HepG2 (cell line): ENCODE measurements around the gene MYO1B. TPM values are rescaled to one million over a fixed set of nuclear protein-coding genes. Genes with fewer than 3 reads are reported as not detected.

ENCODE experiments used
- ATAC-seq: fragments of 200-7000 bp; cut with Tn5 transposase; 3 replicates; pipeline ENCODE4 v1.9.1; 2020; ENCODE audit warnings: mild to moderate bottlenecking, moderate library complexity
- BruUV-seq: library from RNA; stranded (reverse); fragments of 400-500 nt; replicated peaks from 2 replicates; lab custom pipeline; 2021; lab: Mats Ljungman, UMichigan
- CTCF ChIA-PET: fragments of 300-600 bp; formaldehyde crosslinking; extraction: SDS; loops from one replicate; lab custom pipeline; 2021; ENCODE audit warnings: low total read pairs, inconsistent platforms, low intra/inter-chr PET ratio; lab: Yijun Ruan, JAX
- POLR2A ChIA-PET: fragments of 350-600 bp; sonication (Branson Sonifier 250); formaldehyde crosslinking; loops from one replicate; lab custom pipeline; 2020; ENCODE audit warnings: antibody characterized with exemption, inconsistent platforms; lab: Yijun Ruan, JAX
- DNase-seq: peaks from one replicate; pipeline ENCODE4 v3.0.0-alpha.2; 2015; ENCODE audit warnings: low spot score
- FAIRE-seq: peaks from 3 replicates; lab custom pipeline; 2011; peaks lifted over from hg19 to GRCh38; lab: Jason Lieb, UNC
- H2AFZ ChIP-seq: one replicate; pipeline ENCODE4 v1.6.1; 2011; ENCODE audit warnings: low read length, inconsistent platforms
- H3K27ac ChIP-seq: fragments of 300-600 bp; 3 replicates; pipeline ENCODE4 v1.8.0; 2011; ENCODE audit warnings: mixed run types, mild to moderate bottlenecking, mixed read lengths, low read length, inconsistent platforms; ENCODE audit not compliant: insufficient read depth; ENCODE audit errors: extremely low read length
- H3K27me3 ChIP-seq, 2 experiments: fragments of 200-600 bp in 1 of 2; 2 replicates in 1 of 2; 3 replicates in 1 of 2; pipeline versions ENCODE4 v1.6.0 to v1.8.0; 2011; ENCODE audit warnings: low read length in 2 of 2, mild to moderate bottlenecking in 2 of 2, moderate library complexity in 2 of 2, inconsistent platforms in 1 of 2; ENCODE audit not compliant: insufficient read depth in 2 of 2, control insufficient read depth in 1 of 2
- H3K36me3 ChIP-seq, 2 experiments: fragments of 200-600 bp in 1 of 2; replicated peaks in 1 of 2; 2 replicates in 1 of 2; 3 replicates in 1 of 2; pipeline versions ENCODE4 v1.5.1 to v1.8.0; 2011; ENCODE audit warnings: low read length in 2 of 2, inconsistent platforms in 1 of 2; ENCODE audit not compliant: insufficient read depth in 2 of 2, control insufficient read depth in 1 of 2
- H3K4me1 ChIP-seq: 2 replicates; pipeline ENCODE4 v1.5.1; 2012; ENCODE audit warnings: low read length, inconsistent platforms; ENCODE audit not compliant: insufficient read depth
- H3K4me2 ChIP-seq: 2 replicates; pipeline ENCODE4 v1.6.0; 2011; ENCODE audit warnings: low read depth, low read length, inconsistent platforms
- H3K4me3 ChIP-seq, 3 experiments: fragments of 200-600 bp in 1 of 3; sonication (generic), shearing (Covaris generic) in 1 of 3; replicated peaks in 1 of 3; 2 replicates each; pipeline ENCODE4 v1.5.1; 2011 to 2016; ENCODE audit warnings: low read length in 3 of 3, inconsistent platforms in 2 of 3, low read depth in 2 of 3, mild to moderate bottlenecking in 2 of 3, control low read depth in 1 of 3, mixed read lengths in 1 of 3; ENCODE audit not compliant: insufficient read depth in 1 of 3
- H3K79me2 ChIP-seq: one replicate; pipeline ENCODE4 v1.6.1; 2011; ENCODE audit warnings: low read length, inconsistent platforms; ENCODE audit not compliant: insufficient read depth
- H3K9ac ChIP-seq: 2 replicates; pipeline ENCODE4 v1.6.0; 2011; ENCODE audit warnings: mild to moderate bottlenecking, low read depth, low read length, inconsistent platforms; ENCODE audit not compliant: insufficient read depth
- H3K9me3 ChIP-seq: 2 replicates; pipeline ENCODE4 v1.5.1; 2012; ENCODE audit warnings: mild to moderate bottlenecking, low read length
- H4K20me1 ChIP-seq: 2 replicates; pipeline ENCODE4 v1.6.0; 2011; ENCODE audit warnings: inconsistent platforms, mild to moderate bottlenecking, low read length, moderate library complexity; ENCODE audit not compliant: insufficient read depth
- ELK4 ChIP-seq: sonication (generic); formaldehyde crosslinking; IDR thresholded peaks from 2 replicates; pipeline ENCODE4 v1.9.0; 2021; ENCODE audit warnings: missing genetic modification reagents, borderline replicate concordance
- NR1H2 ChIP-seq: sonication (generic); formaldehyde crosslinking; IDR thresholded peaks from 2 replicates; pipeline ENCODE4 v1.8.1; 2022; ENCODE audit warnings: low read depth, missing genetic modification reagents, borderline replicate concordance
- PATZ1 ChIP-seq: sonication (generic); formaldehyde crosslinking; IDR thresholded peaks from 2 replicates; pipeline ENCODE4 v1.4.0; 2020; ENCODE audit warnings: missing genetic modification reagents
- SP140L ChIP-seq: sonication (generic); formaldehyde crosslinking; IDR thresholded peaks from 2 replicates; pipeline ENCODE4 v1.4.0; 2020; ENCODE audit warnings: missing genetic modification reagents, borderline replicate concordance
- ZFP36L2 ChIP-seq: sonication (generic); formaldehyde crosslinking; IDR thresholded peaks from 2 replicates; pipeline ENCODE4 v1.4.0; 2020; ENCODE audit warnings: missing genetic modification reagents
- ZFP62 ChIP-seq: sonication (generic); formaldehyde crosslinking; IDR thresholded peaks from 2 replicates; pipeline ENCODE4 v1.4.0; 2020; ENCODE audit warnings: missing genetic modification reagents
- WGBS: methylation state at CpG from one replicate; pipeline ENCODE4 v1.1.6; 2017; ENCODE audit warnings: low lambda C conversion rate; 5-methylcytosine and 5-hydroxymethylcytosine counted together
- in situ Hi-C: cut with HindIII; loops from 2 replicates; pipeline ENCODE4 v1.10.0; 2017; ENCODE audit warnings: low pct_unique_long_range_greater_than_20kb; ENCODE audit not compliant: extremely low pct_ligation_motif_present
- intact Hi-C: fragments of 100-400 bp; cut with micrococcal nuclease; formaldehyde crosslinking; loops from one replicate; pipeline ENCODE4 v1.10.0; 2022; ENCODE audit not compliant: unreplicated experiment
- polyA plus RNA-seq, 8 experiments: library from polyadenylated mRNA; depleted of rRNA in 3 of 8; stranded (reverse) in 7 of 8; unstranded in 1 of 8; fragments of >200 nt; fragmentation: Illumina TruSeq in 4 of 8; extraction: Trizol in 4 of 8; gene quantifications; 2 replicates each; pipeline versions ENCODE4 v1.2.1 to v1.2.3, GENCODE V29; 2011 to 2016; ENCODE audit warnings: low read depth in 4 of 8, missing spikeins in 1 of 8, mixed read lengths in 1 of 8; ENCODE audit not compliant: insufficient read depth in 1 of 8
- total RNA-seq, 5 experiments: library from RNA; depleted of rRNA; stranded (reverse); fragments of >200 nt; fragmentation: Illumina TruSeq; extraction: Trizol; gene quantifications; 2 replicates each; pipeline ENCODE4 v1.2.3, GENCODE V29; 2016; ENCODE audit warnings: low read depth in 1 of 5

MYO1B gene
- total and polyA plus RNA-seq, 2 of the 13 experiments (the other 11 are each of a cell fraction or from before 2014, with no cell fraction given): 36.9 to 89.8 TPM

GRCh38 chr2:191329841-191330240 lies 84.6 kb downstream of the MYO1B start:
- ChIA-PET CTCF (no interaction called here), POLR2A (no interaction called here)
- WGBS: 98% methylated on average over 3 of the region's 3 CpGs
- ATAC-seq (no peak), FAIRE-seq (no peak), DNase-seq (no peak)
- BruUV-seq: no TSS peak
- Histone ChIP-seq H3K79me2 (peaks cover 4% of the 10 kb centered on the region), H4K20me1 (peaks cover 12% of the 10 kb centered on the region; the same call in 1 of the 2 replicates), H3K4me2 (no peak overlapping the region), H3K9ac (no peak overlapping the region), H3K36me3 (peaks cover 9 to 45% of the 10 kb centered on the region in 2 experiments), H3K27me3 (no peaks in the 10 kb centered on the region), H2AFZ (no peak overlapping the region), H3K27ac (no peak overlapping the region), H3K9me3 (no peaks in the 10 kb centered on the region), H3K4me3 (no peak overlapping the region), H3K4me1 (peaks cover 23% of the 10 kb centered on the region)
- in situ Hi-C loops (no loop called here), intact Hi-C loops (no loop called here)
- TF ChIP-seq ZFP62: no peak
- no peak for TF ChIP-seq SP140L
- TF ChIP-seq ZFP36L2 (CRISPR knock-in tag): no peak
- no peak for TF ChIP-seq PATZ1 (CRISPR knock-in tag)

- H3K9me3 ChIP-seq: no peaks in the 10 kb centered on the region
- no peak for FAIRE-seq
- no peak overlapping the region for H3K27ac ChIP-seq
- ChIA-PET POLR2A (no interaction called here), CTCF (no interaction called here)
- H3K4me2 ChIP-seq: no peak overlapping the region
- H3K4me3 ChIP-seq: no peak overlapping the region
- no TSS peak for BruUV-seq
- no peak for DNase-seq
- H3K4me1 ChIP-seq: peaks cover 2% of the 10 kb centered on the region; the same call in 1 of the 2 replicates
- no peak overlapping the region for H2AFZ ChIP-seq
- intact Hi-C loops: no loop called here
- peaks cover 9 to 48% of the 10 kb centered on the region in 2 experiments for H3K36me3 ChIP-seq
- no peak for ATAC-seq
- TF ChIP-seq NR1H2: no peak
- no peak for TF ChIP-seq ELK4
- H3K79me2 ChIP-seq: no peaks in the 10 kb centered on the region
- H3K9ac ChIP-seq: no peak overlapping the region
- H3K27me3 ChIP-seq: no peaks in the 10 kb centered on the region
- H4K20me1 ChIP-seq: 0 out of 2 replicates have a peak, but pooled peaks cover under 1% of the 10 kb centered on the region
- 96% methylated on average over 6 of the region's 6 CpGs for WGBS
- in situ Hi-C loops: no loop called here
Observed at GRCh38 chr2:191333911-191334357, 88.7 kb downstream of the MYO1B start.
